Activated T-cell treated with anti-CD3 and anti-CD28 coated beads for 24 hours (primary cell): ENCODE measurements around the gene PGPEP1.
"Not testable (repeated sequence)": the region's sequence is repeated elsewhere in the genome, so short reads cannot be mapped to it uniquely, and the experiment has no call there.

Experiments used
- DNase-seq: peaks from one replicate; pipeline ENCODE4 v3.0.0-alpha.2; 2020; ENCODE audit warnings: low read depth

PGPEP1 gene

DNA sequence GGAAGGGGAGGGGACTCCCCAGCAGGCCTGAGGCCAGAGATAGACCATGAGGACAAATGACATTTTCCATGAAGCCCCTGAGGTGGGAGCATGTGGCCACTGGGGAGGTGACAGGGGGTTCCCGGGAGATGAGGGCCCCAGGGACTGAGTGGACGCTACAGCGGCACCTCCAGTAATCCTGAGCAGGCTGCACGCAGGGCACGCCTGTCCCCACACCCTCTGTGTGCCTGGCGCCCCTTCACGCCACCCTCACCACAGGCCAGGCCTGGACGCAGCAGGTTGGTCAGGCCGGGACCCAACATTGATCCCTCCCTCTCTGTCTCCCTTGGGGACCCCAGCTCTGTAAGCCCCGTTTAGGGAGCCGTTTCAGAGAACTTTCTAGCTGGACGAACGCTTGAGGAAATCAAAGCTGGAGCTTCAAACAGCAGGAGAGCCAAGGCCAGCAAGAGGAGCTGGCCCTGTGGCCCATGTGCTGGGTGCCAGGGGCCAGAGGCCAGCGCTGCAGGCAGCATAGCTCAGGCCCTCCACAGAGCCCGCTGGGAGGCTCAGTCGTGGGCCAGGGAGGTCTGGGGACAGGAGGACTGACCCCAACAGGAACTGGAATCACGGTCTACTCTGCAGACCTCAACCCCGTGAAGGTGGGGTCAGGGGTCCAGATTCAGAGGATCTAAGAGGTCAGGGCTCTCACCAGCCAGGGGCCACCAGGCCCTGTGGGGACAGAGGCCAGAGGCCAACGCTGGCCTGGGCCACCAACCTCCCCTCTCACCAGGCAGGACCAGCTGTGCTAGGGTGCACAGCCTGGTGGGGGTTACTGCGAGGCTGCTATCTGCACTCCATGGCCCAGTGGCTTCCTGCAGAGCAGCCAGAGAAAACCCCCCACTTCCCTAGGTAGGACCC is 32.1 kb upstream of the PGPEP1 start:
- no peak for DNase-seq

- no peak for DNase-seq
These were observed 31.5 kb upstream of the PGPEP1 start for GRCh38 chr19:18308948-18309325.

GRCh38 chr19:18309525-18310064 is 30.8 kb upstream of the PGPEP1 start:
- no peak for DNase-seq

- DNase-seq: no peak
These were observed 30.1 kb upstream of the PGPEP1 start for GRCh38 chr19:18310118-18310909.

DNA sequence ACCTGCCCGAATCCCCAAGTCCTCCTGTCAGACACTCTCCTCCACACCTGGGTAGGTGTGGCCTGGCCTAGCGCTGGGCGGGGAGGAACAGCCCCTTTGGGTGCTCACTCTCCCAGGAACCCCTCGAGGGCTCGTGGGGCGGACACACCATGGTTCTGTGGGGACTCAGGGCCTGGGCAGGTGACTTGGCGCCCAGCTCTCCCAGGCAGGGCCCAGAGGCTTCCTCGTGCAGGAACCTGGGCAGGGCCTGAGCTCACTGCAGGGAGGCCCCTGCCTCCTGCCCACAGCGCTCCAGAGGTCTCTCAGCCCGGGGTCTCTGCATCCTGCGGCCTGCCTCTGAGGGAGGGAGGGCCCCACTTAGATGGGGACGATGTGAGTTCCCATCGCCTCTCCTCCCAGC is 29.4 kb upstream of the PGPEP1 start:
- no peak for DNase-seq

- DNase-seq: no peak
These were observed 28.8 kb upstream of the PGPEP1 start for GRCh38 chr19:18311502-18312091.

DNA sequence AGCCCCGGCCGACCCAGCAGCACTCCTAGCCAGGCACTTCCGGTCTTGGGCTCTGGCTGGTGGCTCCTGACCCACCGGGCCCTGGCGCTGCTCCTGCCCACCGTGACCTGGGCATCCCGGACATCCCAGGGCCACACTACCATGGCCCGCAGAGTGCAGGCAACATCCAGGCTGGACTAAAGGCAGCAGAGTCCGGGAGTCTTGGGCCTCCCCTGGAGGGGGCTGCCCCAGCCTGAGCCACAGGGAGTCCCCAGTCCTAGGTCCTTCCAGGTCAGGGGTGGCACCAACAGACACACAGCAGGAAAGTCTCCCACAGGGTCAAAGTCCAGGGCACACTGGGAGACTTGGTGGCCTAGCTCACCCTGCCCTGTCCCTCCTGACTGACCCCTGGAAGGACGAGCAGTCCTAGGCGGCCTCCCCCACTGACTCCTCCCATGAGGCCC is 28.3 kb upstream of the PGPEP1 start:
- no peak for DNase-seq

DNA sequence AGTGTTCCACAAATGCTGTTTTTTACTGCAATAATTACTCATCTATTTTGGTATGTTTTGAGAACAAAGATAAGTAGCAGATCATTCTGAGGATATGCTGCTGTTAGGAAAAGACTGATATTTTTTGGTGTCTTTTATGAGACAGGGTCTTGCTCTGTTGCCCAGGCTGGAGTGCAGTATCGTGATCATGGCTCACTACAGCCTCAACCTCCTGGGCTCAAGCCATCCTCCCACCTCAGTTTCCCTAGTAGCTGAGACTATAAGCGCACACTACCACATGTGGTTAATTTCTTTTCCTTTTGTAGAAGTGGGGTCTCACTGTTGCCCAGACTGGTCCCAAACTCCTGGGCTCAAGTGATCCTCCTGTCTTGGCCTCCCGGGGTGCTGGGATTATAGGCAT is 27.0 kb upstream of the PGPEP1 start:
- DNase-seq: no peak

GRCh38 chr19:18317961-18318800 is 22.2 kb upstream of the PGPEP1 start:
- no peak for DNase-seq

DNA sequence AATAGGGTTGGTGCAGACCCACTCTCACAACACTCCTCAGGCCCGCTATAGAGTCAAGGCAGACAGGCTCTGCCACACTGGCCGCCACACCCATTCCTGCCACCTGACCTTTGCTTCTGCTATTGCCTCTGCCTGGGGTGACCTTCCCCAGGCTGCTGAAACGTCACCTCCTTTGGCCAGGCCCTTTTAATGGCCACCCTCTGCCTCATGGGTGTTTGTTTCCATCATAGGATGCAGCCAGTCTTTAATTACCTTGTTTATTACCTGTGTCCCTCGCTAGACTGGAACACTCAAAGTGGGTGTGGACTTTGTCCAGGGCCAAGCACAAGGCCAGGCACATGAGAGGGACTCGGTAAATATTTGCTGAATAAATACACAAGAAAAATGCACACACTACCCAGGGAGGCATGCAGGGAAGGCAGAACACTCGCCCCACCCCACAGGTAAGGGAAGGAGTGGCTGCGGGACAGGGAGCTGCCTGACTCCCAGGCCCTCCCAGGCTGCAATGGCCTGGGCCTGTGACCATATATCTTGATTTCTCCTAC is 20.7 kb upstream of the PGPEP1 start:
- DNase-seq: no peak

DNA sequence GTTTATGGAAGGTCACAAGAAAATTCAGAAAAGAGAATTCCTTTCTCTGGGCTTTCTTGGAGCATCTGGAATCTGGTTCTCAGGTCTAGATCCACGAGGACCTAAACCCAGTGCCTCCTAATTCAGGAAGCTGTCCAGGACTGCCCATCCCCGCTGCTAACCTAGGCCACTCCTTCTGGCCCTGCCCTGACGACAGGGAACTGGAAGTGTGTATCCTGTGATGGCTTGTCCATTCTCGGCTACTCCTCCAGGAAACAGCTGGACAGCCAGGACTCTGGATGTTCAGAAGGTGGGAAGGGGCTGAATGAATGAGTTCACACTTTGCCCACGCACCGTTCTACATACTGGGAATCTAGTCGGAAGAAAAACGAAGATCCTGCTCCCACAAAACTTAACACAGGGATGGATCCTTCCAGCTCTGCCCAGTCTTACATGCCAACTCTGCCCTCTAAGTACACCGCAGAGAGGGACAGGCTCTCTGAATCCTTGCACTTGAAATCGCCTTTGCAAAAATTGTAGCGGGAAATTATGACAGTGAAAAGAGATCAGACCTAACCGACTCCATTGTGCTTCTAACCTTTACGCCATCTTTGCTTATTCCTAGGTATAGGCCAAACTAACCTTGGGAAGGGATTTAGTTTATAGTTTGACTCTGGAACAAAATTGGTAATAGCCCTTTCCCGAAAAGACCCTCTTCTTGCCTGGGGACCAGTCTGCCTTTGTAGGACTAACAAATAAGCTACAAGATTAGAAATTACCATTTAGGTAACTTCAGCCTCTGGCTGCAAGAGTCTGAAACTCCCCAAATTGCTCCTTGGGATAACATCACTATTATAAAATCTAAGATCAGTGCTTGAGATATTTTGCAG is 19.3 kb upstream of the PGPEP1 start:
- DNase-seq: no peak

- DNase-seq: no peak
These were observed 18.7 kb upstream of the PGPEP1 start for GRCh38 chr19:18321734-18322102.

- no peak for DNase-seq
These were observed 18.1 kb upstream of the PGPEP1 start for GRCh38 chr19:18322318-18322758.

- DNase-seq: peak; percentile 99
These were observed 17.5 kb upstream of the PGPEP1 start, which contains the start of gene LSM4 for GRCh38 chr19:18322759-18323460. Gene LSM4 (minus strand): TSS chr19:18323076. CDS start chr19:18323020, 56 bp downstream.

DNA sequence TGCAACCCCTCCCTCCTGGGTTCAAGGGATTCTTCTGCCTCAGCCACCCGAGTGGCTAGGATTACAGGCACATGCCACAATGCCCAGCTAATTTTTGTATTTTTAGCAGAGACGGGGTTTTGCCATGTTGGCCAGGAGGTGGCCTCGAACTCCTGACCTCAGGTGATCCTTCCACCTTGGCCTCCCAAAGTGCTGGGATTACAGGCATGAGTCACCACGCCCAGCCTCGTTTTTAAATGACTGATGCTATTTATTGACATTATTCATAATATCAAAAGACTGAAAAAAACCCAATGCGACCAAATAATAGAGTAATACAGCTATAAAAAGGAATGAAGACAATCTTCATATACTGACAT is 16.0 kb upstream of the PGPEP1 start:
- DNase-seq: not testable (repeated sequence)

DNA sequence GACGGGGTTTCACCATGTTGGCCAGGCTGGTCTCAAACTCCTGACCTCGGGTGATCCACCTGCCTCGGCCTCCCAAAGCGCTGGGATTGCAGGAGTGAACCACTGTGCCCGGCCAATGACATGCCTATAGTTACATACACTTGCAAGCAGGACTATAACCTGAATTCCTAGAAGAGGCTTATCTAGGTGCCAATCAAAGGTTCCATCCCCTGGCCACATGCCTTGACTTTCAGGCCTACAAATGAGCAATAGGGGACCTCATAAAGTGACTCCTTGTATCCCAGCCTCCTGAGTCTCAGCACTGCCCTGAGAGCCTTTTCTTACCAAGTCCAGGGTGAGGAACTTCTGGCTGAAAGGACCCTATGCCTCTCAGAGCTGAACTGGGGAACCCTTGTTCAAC is 13.6 kb upstream of the PGPEP1 start:
- DNase-seq: no peak

GRCh38 chr19:18328340-18329034 is 11.9 kb upstream of the PGPEP1 start:
- peak; percentile 83 for DNase-seq

DNA sequence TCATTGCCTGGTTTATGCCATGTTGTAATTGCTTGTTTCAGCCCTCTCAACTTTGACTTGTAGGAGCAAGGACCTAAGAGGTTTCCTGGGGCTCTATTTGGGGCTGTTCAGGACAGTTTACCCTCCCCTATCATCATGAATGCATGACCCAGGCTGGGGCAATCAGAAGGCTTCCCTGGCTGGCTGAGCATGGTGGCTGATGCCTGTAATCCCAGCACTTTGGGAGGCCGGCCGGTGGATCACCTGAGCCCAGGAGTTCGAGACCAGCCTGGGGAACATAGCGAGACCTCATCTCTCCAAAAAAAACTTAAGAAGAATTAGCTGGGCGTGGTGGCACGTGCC is 11.4 kb upstream of the PGPEP1 start:
- DNase-seq: no peak

- DNase-seq: no peak
These were observed 9.5 kb upstream of the PGPEP1 start for GRCh38 chr19:18330868-18331267.
